Progenitor cell of endocrine pancreas (in vitro differentiated cells): ENCODE data around the gene PRDM16. TPM values are rescaled to one million over a fixed set of nuclear protein-coding genes. Genes with fewer than 3 reads are reported as not detected.

Experiments
- DNase-seq: peaks from one replicate; pipeline ENCODE4 v3.0.0; 2021; ENCODE audit warnings: low spot score; ENCODE audit not compliant: unreplicated experiment
- H3K27ac Mint-ChIP-seq: 2 replicates; pipeline ENCODE4 v1.8.0; 2021; ENCODE audit warnings: mild to moderate bottlenecking, moderate library complexity, mixed read lengths
- H3K27me3 Mint-ChIP-seq: 2 replicates; pipeline ENCODE4 v1.8.0; 2021; ENCODE audit warnings: mixed read lengths
- H3K36me3 Mint-ChIP-seq: 2 replicates; pipeline ENCODE4 v1.8.0; 2022; ENCODE audit warnings: mixed read lengths; ENCODE audit not compliant: insufficient read depth
- H3K4me1 Mint-ChIP-seq: 2 replicates; pipeline ENCODE4 v1.8.0; 2021; ENCODE audit warnings: low read depth, mixed read lengths
- H3K4me3 Mint-ChIP-seq: 2 replicates; pipeline ENCODE4 v1.8.0; 2021; ENCODE audit warnings: low read depth, mild to moderate bottlenecking, moderate library complexity, mixed read lengths
- H3K9me3 Mint-ChIP-seq: 2 replicates; pipeline ENCODE4 v1.8.0; 2021; ENCODE audit warnings: low read depth, mixed read lengths
- CTCF ChIP-seq: fragments of 200-600 bp; sonication (generic); IDR thresholded peaks from one replicate; pipeline ENCODE4 v1.5.0; 2021; ENCODE audit warnings: antibody characterized with exemption, mild to moderate bottlenecking; ENCODE audit not compliant: unreplicated experiment
- total RNA-seq: library from RNA; stranded (reverse); gene quantifications from 2 replicates; pipeline ENCODE4 v1.2.1, GENCODE V29; 2021

Gene PRDM16
- total RNA-seq, 1 donor from 2014 or later = 69.1 TPM

GRCh38 chr1:3444736-3445135 lies 375.7 kb downstream of the PRDM16 start:
- no peak for DNase-seq
- H3K27ac Mint-ChIP-seq = no peak overlapping the region
- peaks cover 4% of the 10 kb centered on the region for H3K27me3 Mint-ChIP-seq
- H3K4me1 Mint-ChIP-seq = peaks cover 19% of the 10 kb centered on the region
- TF ChIP-seq CTCF = no peak
- no peaks in the 10 kb centered on the region for H3K36me3 Mint-ChIP-seq
- peaks cover 3% of the 10 kb centered on the region for H3K9me3 Mint-ChIP-seq
- no peak overlapping the region for H3K4me3 Mint-ChIP-seq

GRCh38 chr1:3450202-3450863 lies 381.3 kb downstream of the PRDM16 start:
- no peaks in the 10 kb centered on the region for H3K4me1 Mint-ChIP-seq

GRCh38 chr1:3450983-3451382 lies 382.0 kb downstream of the PRDM16 start:
- peaks cover 3% of the 10 kb centered on the region for H3K9me3 Mint-ChIP-seq
- H3K27me3 Mint-ChIP-seq = peaks cover 13% of the 10 kb centered on the region
- no peaks in the 10 kb centered on the region for H3K36me3 Mint-ChIP-seq
- H3K4me1 Mint-ChIP-seq = no peaks in the 10 kb centered on the region
- DNase-seq = no peak
- no peak overlapping the region for H3K4me3 Mint-ChIP-seq
- no peak for TF ChIP-seq CTCF
- H3K27ac Mint-ChIP-seq = no peak overlapping the region

More at GRCh38 chr1:3450202-3450863, 381.3 kb downstream of the PRDM16 start:
- TF ChIP-seq CTCF = no peak
- Mint-ChIP-seq H3K27ac (no peak overlapping the region), H3K4me3 (no peak overlapping the region), H3K27me3 (peaks cover 13% of the 10 kb centered on the region), H3K9me3 (peaks cover 3% of the 10 kb centered on the region), H3K36me3 (no peaks in the 10 kb centered on the region)
- no peak for DNase-seq

- Mint-ChIP-seq H3K27ac (no peak overlapping the region), H3K4me3 (no peak overlapping the region), H3K4me1 (no peaks in the 10 kb centered on the region), H3K36me3 (no peaks in the 10 kb centered on the region), H3K27me3 (peaks cover 13% of the 10 kb centered on the region), H3K9me3 (peaks cover 3% of the 10 kb centered on the region)
- no peak for DNase-seq
- no peak for TF ChIP-seq CTCF
Observed at GRCh38 chr1:3451994-3452865, 383.2 kb downstream of the PRDM16 start.

GRCh38 chr1:3452866-3453175 lies 383.8 kb downstream of the PRDM16 start:
- H3K9me3 Mint-ChIP-seq = peaks cover 3% of the 10 kb centered on the region
- DNase-seq = no peak
- H3K27me3 Mint-ChIP-seq = peaks cover 13% of the 10 kb centered on the region
- H3K36me3 Mint-ChIP-seq = no peaks in the 10 kb centered on the region
- H3K4me1 Mint-ChIP-seq = no peaks in the 10 kb centered on the region
- no peak overlapping the region for H3K4me3 Mint-ChIP-seq
- no peak overlapping the region for H3K27ac Mint-ChIP-seq
- TF ChIP-seq CTCF = no peak
